ENCODE results near the gene GET3.

The GET3 gene

DNA sequence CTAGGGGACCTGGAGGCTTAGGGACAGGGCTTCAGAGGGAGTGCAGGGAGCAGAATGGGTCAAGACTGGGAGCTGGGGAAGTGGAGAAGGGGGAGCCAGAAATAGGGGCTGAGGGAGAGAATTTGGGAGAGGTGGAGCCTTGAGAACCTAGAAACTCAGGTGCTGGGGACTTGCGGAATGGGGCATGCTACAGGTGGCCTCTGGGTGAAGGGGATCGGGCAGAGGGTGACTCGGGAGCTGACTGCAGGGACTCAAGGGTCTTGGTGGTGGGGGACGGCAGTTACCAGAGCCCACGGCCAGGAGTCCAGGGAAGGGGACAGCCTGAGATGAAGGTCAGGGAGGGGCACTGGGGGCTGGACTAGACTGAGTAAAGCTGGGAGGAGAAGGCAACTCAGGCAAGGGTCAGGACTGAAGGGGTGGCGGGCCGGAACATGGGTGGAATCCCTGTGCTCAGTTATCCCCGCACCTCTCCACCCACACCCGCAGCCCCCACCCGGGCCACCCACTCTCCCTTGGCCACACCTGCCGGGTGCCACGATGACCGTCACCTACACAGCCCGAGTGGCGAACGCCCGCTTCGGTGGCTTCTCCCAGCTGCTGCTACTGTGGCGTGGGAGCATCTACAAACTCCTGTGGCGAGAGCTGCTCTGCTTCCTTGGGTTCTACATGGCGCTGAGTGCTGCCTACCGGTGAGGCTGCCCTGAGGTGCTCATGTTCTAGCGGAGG, 14.9 kb downstream of the GET3 start:
- Histone ChIP-seq H3K27me3 (ENCODE audit: control insufficient read depth, insufficient read depth, low read length) (peaks cover 63% of the 10 kb centered on the region), H3K36me3 (ENCODE audit: control insufficient read depth, insufficient read depth, low read length) (peaks cover 11% of the 10 kb centered on the region), H3K4me3 (ENCODE audit: low read depth, low read length) (peak overlapping the region; percentile 48), H3K9ac (ENCODE audit: low read length) (no peak overlapping the region), H3K27ac (ENCODE audit: low read depth, low read length) (no peak overlapping the region), H3K9me3 (ENCODE audit: control insufficient read depth, insufficient read depth, low read depth, low read length) (no peaks in the 10 kb centered on the region), H3K4me1 (ENCODE audit: control insufficient read depth, insufficient read depth, low read length) (peaks cover 4% of the 10 kb centered on the region; the same call in 1 of the 2 replicates)

DNA sequence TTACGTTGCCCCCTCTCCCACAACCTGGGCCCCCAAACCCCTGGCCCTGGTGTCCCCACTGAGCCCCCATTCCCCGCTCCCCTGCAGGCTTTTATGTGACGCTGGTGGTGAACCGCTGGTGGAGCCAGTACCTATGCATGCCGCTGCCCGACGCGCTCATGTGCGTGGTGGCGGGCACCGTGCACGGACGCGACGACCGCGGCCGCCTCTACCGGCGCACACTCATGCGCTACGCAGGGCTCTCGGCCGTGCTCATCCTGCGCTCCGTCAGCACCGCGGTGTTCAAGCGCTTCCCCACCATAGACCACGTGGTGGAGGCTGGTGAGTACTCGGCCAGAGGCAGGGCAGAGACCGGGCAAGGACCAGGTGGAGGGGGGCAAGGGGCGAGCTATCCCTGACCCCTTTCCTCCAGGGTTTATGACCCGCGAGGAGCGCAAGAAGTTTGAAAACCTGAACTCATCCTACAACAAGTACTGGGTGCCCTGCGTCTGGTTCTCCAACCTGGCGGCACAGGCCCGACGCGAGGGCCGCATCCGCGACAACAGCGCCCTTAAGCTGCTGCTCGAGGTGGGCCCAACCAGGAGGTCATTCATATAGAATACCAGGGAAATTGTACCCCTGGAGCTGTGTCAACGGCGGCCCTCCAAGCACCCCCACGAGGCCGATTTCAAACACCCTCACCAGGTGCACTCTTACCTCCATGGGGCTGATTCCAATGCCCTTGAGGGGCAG, 17.3 kb downstream of the GET3 start:
- peaks cover 59% of the 10 kb centered on the region for H3K27me3 ChIP-seq (ENCODE audit: control insufficient read depth, insufficient read depth, low read length)
- H3K27ac ChIP-seq (ENCODE audit: low read depth, low read length): no peak overlapping the region
- no peaks in the 10 kb centered on the region for H3K9me3 ChIP-seq (ENCODE audit: control insufficient read depth, insufficient read depth, low read depth, low read length)
- H3K4me1 ChIP-seq (ENCODE audit: control insufficient read depth, insufficient read depth, low read length): peaks cover 8% of the 10 kb centered on the region; the same call in 1 of the 2 replicates
- no peaks in the 10 kb centered on the region for H3K36me3 ChIP-seq (ENCODE audit: control insufficient read depth, insufficient read depth, low read length)
- H3K4me3 ChIP-seq (ENCODE audit: low read depth, low read length): no peak overlapping the region
- no peak overlapping the region for H3K9ac ChIP-seq (ENCODE audit: low read length)

- Histone ChIP-seq H3K27me3 (ENCODE audit: control insufficient read depth, insufficient read depth, low read length) (peaks cover 43% of the 10 kb centered on the region), H3K4me3 (ENCODE audit: low read depth, low read length) (no peak overlapping the region), H3K9ac (ENCODE audit: low read length) (no peak overlapping the region), H3K36me3 (ENCODE audit: control insufficient read depth, insufficient read depth, low read length) (no peaks in the 10 kb centered on the region), H3K9me3 (ENCODE audit: control insufficient read depth, insufficient read depth, low read depth, low read length) (no peaks in the 10 kb centered on the region), H3K27ac (ENCODE audit: low read depth, low read length) (no peak overlapping the region), H3K4me1 (ENCODE audit: control insufficient read depth, insufficient read depth, low read length) (peaks cover 8% of the 10 kb centered on the region; the same call in 1 of the 2 replicates)
Observed at GRCh38 chr19:12756150-12756883, 19.0 kb downstream of the GET3 start.

DNA sequence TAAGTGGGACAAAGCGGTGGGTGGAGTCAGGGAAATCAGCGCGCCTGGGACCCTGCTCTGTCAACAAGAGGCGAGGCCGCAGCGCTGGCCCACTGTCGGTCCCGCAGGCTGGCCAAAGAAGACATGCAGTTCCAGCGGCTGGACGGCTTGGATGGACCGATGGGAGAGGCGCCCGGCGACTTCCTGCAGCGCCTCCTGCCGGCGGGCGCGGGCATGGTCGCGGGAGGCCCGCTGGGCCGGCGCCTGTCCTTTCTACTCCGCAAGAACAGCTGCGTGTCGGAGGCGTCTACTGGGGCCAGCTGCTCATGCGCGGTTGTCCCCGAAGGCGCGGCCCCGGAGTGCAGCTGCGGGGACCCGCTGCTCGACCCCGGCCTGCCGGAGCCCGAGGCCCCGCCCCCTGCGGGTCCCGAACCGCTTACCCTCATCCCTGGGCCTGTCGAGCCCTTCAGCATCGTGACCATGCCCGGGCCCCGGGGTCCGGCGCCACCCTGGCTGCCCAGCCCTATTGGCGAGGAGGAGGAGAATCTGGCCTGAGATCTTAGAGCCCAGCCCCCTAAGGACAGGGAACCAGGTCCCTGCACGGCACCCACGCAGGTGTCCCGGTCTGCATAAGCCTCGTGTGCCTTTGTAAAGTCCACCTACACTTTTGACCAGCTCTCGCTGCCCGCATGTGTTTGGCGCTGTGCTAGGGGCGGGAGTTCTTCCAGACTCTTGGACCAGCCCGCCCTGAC, 20.4 kb downstream of the GET3 start:
- peaks cover 6% of the 10 kb centered on the region; the same call in 1 of the 2 replicates for H3K36me3 ChIP-seq (ENCODE audit: control insufficient read depth, insufficient read depth, low read length)
- no peaks in the 10 kb centered on the region for H3K9me3 ChIP-seq (ENCODE audit: control insufficient read depth, insufficient read depth, low read depth, low read length)
- 0 out of 2 replicates have a peak, but pooled peaks cover 5% of the 10 kb centered on the region for H3K4me1 ChIP-seq (ENCODE audit: control insufficient read depth, insufficient read depth, low read length)
- H3K9ac ChIP-seq (ENCODE audit: low read length): peak overlapping the region; percentile 15
- H3K27ac ChIP-seq (ENCODE audit: low read depth, low read length): no peak overlapping the region
- peak overlapping the region; percentile 64 for H3K4me3 ChIP-seq (ENCODE audit: low read depth, low read length)
- H3K27me3 ChIP-seq (ENCODE audit: control insufficient read depth, insufficient read depth, low read length): peaks cover 30% of the 10 kb centered on the region

- Histone ChIP-seq H3K4me1 (ENCODE audit: control insufficient read depth, insufficient read depth, low read length) (0 out of 2 replicates have a peak, but pooled peaks cover 5% of the 10 kb centered on the region), H3K27me3 (ENCODE audit: control insufficient read depth, insufficient read depth, low read length) (peaks cover 14% of the 10 kb centered on the region), H3K36me3 (ENCODE audit: control insufficient read depth, insufficient read depth, low read length) (peaks cover 20% of the 10 kb centered on the region), H3K4me3 (ENCODE audit: low read depth, low read length) (no peak overlapping the region), H3K9ac (ENCODE audit: low read length) (no peak overlapping the region), H3K27ac (ENCODE audit: low read depth, low read length) (no peak overlapping the region), H3K9me3 (ENCODE audit: control insufficient read depth, insufficient read depth, low read depth, low read length) (no peaks in the 10 kb centered on the region)
Observed at GRCh38 chr19:12759686-12760085, 22.4 kb downstream of the GET3 start.

GRCh38 chr19:12763100-12763499, 25.8 kb downstream of the GET3 start:
- Histone ChIP-seq H3K27ac (ENCODE audit: low read depth, low read length) (no peak overlapping the region), H3K4me3 (ENCODE audit: low read depth, low read length) (no peak overlapping the region), H3K36me3 (ENCODE audit: control insufficient read depth, insufficient read depth, low read length) (peaks cover 32% of the 10 kb centered on the region), H3K27me3 (ENCODE audit: control insufficient read depth, insufficient read depth, low read length) (no peaks in the 10 kb centered on the region), H3K9ac (ENCODE audit: low read length) (no peak overlapping the region), H3K4me1 (ENCODE audit: control insufficient read depth, insufficient read depth, low read length) (0 out of 2 replicates have a peak, but pooled peaks cover 2% of the 10 kb centered on the region), H3K9me3 (ENCODE audit: control insufficient read depth, insufficient read depth, low read depth, low read length) (no peaks in the 10 kb centered on the region)

DNA sequence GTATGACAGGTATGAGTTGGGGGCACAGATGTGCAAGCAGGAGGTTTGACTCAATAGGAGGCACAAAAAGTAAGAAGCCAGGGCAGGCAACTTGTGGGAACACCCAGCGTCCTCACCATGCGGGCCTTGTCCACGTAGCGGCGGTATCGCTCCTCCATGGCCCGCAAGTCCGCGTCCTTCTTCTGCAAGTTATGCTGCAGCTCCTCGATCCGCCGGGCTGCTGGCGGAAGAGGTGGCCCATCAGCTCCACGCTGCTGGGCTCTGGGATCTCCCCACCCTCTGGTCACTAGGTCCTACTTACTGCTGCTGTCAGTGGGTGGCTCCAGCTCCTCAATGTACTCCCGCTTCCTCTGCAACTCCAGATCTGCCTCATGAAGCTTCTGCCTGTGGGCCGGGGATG, 27.4 kb downstream of the GET3 start:
- peaks cover 32% of the 10 kb centered on the region for H3K36me3 ChIP-seq (ENCODE audit: control insufficient read depth, insufficient read depth, low read length)
- 0 out of 2 replicates have a peak, but pooled peaks cover 4% of the 10 kb centered on the region for H3K4me1 ChIP-seq (ENCODE audit: control insufficient read depth, insufficient read depth, low read length)
- H3K4me3 ChIP-seq (ENCODE audit: low read depth, low read length): no peak overlapping the region
- no peak overlapping the region for H3K27ac ChIP-seq (ENCODE audit: low read depth, low read length)
- no peaks in the 10 kb centered on the region for H3K27me3 ChIP-seq (ENCODE audit: control insufficient read depth, insufficient read depth, low read length)
- H3K9me3 ChIP-seq (ENCODE audit: control insufficient read depth, insufficient read depth, low read depth, low read length): no peaks in the 10 kb centered on the region
- no peak overlapping the region for H3K9ac ChIP-seq (ENCODE audit: low read length)

DNA sequence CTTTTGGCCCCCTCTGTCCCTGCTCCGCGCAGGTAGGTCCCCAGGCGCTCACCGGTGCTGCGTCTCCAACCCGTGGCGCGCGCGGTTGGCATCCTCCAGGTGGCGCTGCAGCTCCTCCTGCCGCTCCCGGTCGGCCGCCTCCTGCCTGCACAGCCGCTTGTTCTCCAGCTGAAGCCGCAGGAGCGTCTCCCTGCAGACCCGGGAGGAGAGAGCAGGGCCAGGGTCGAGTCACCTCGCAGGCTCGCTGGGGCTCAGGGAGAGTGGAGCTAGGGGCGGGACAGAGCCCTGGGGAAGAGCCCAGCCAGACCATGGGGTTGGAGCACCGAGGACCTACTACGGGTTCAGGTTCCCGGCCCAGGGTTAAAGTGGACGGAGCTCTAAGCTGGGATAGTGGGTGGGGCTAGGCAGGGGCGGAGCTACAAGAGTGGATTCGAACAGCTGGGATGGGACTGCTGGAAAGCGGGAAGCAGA, 28.8 kb downstream of the GET3 start:
- no peaks in the 10 kb centered on the region; the same call in 1 of the 2 replicates for H3K27me3 ChIP-seq (ENCODE audit: control insufficient read depth, insufficient read depth, low read length)
- H3K36me3 ChIP-seq (ENCODE audit: control insufficient read depth, insufficient read depth, low read length): peaks cover 38% of the 10 kb centered on the region
- H3K9me3 ChIP-seq (ENCODE audit: control insufficient read depth, insufficient read depth, low read depth, low read length): no peaks in the 10 kb centered on the region
- H3K4me3 ChIP-seq (ENCODE audit: low read depth, low read length): peak overlapping the region; percentile 70
- 0 out of 2 replicates have a peak, but pooled peaks cover 9% of the 10 kb centered on the region for H3K4me1 ChIP-seq (ENCODE audit: control insufficient read depth, insufficient read depth, low read length)
- H3K9ac ChIP-seq (ENCODE audit: low read length): no peak overlapping the region
- no peak overlapping the region for H3K27ac ChIP-seq (ENCODE audit: low read depth, low read length)

DNA sequence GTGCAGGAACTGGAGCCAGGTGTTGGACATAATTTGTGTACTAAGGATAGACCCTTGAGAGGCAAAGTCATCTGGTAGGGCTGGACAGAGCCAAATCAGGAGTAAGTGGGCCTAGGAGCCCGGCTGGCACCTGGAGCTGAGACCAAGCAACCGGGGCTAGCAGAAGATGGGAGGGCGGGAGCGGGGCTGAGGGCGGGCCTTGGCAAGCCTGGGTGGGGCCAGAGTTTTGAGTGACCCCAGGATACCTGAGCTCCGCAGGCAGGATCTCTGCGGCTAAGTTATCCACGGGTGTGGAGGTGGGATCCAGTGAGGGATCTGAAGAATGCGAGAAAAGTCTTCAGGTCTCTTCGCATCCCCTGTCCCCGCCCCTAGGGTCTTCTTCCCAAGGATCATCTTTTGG, 29.9 kb downstream of the GET3 start:
- Histone ChIP-seq H3K27ac (ENCODE audit: low read depth, low read length) (no peak overlapping the region), H3K36me3 (ENCODE audit: control insufficient read depth, insufficient read depth, low read length) (peaks cover 35% of the 10 kb centered on the region), H3K9me3 (ENCODE audit: control insufficient read depth, insufficient read depth, low read depth, low read length) (no peaks in the 10 kb centered on the region), H3K4me1 (ENCODE audit: control insufficient read depth, insufficient read depth, low read length) (0 out of 2 replicates have a peak, but pooled peaks cover 9% of the 10 kb centered on the region), H3K4me3 (ENCODE audit: low read depth, low read length) (no peak overlapping the region), H3K27me3 (ENCODE audit: control insufficient read depth, insufficient read depth, low read length) (no peaks in the 10 kb centered on the region; the same call in 1 of the 2 replicates), H3K9ac (ENCODE audit: low read length) (no peak overlapping the region)

GRCh38 chr19:12767666-12768065, 30.4 kb downstream of the GET3 start:
- Histone ChIP-seq H3K4me1 (ENCODE audit: control insufficient read depth, insufficient read depth, low read length) (0 out of 2 replicates have a peak, but pooled peaks cover 9% of the 10 kb centered on the region), H3K4me3 (ENCODE audit: low read depth, low read length) (no peak overlapping the region), H3K9ac (ENCODE audit: low read length) (no peak overlapping the region), H3K27ac (ENCODE audit: low read depth, low read length) (no peak overlapping the region), H3K9me3 (ENCODE audit: control insufficient read depth, insufficient read depth, low read depth, low read length) (no peaks in the 10 kb centered on the region), H3K27me3 (ENCODE audit: control insufficient read depth, insufficient read depth, low read length) (no peaks in the 10 kb centered on the region; the same call in 1 of the 2 replicates), H3K36me3 (ENCODE audit: control insufficient read depth, insufficient read depth, low read length) (peaks cover 35% of the 10 kb centered on the region)
